Activated CD4-positive, CD25-positive, alpha-beta regulatory T cell treated with anti-CD3 and anti-CD28 coated beads, Interleukin-2, amount 50 U/mL, for 24 hours (primary cell): ENCODE data around the gene RFX4.
"Not testable (repeated sequence)": the region's sequence is repeated elsewhere in the genome, so short reads cannot be mapped to it uniquely, and the experiment has no call there.

ENCODE experiments used
- ATAC-seq, 2 donors: fragments of 150-1000 bp; cut with Tn5 transposase; one replicate each; pipeline ENCODE4 v1.10.0; 2021; ENCODE audit warnings: mild to moderate bottlenecking in 1 of 2, moderate library complexity in 1 of 2

Gene RFX4

DNA sequence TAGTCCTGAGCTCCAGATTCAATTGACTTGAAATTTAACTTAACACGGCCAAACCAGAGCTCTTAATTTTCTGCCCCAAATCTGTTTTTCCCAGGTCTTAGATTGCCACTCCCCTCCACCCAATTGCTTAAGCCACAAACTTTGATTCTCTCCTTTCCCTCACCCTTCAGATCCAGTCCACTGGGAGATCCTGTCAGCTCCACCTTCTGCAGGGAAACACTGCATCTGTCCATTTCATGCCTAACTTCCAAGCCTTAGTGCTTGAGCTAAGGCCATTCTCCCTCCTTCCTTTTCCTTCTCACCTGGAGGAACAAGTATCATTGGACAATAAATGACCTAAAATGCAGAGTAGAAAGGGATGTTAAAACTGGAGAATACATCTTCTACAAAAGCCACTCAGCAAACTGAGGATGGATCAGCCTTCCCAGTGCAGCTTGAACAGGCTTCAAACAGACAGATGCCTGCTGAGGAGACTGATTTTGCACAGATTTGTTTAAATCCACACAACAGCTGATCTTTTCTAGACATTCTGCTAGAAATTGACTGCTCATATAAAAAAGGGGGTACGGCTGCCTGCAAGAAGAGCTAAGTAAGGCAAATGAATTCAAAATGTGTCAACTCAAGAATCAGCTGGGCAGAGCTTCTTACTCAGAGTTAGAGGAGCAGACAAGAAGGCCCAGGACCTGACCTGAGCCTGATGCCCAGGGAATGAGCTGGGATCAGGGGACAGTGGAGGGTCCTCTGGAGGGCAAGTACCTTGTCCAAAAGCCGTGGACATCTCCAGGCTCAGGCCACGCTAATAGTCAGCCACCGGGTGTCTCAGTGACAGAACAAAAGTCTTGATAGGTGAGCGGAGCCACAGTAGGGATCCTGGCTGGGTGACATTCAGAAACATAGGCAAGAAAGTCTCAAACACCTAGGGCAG, 110.4 kb downstream of the RFX4 start:
- no peak for ATAC-seq

DNA sequence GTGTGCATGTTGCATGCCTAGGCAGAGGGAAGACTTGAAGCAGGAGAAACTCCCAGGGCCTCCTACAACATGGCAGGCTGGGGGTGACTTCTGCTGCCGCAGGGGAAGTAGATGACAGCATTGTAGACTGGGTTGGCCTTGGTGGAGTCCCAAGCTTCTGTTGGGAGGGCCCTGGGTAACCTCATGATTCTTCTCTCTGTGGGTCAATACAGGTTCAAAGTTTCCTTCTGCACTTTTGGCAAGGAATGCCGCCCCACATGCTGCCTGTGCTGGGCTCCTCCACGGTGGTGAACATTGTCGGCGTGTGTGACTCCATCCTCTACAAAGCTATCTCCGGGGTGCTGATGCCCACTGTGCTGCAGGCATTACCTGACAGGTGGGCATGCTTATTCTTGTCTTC, 113.3 kb downstream of the RFX4 start:
- ATAC-seq: no peak

DNA sequence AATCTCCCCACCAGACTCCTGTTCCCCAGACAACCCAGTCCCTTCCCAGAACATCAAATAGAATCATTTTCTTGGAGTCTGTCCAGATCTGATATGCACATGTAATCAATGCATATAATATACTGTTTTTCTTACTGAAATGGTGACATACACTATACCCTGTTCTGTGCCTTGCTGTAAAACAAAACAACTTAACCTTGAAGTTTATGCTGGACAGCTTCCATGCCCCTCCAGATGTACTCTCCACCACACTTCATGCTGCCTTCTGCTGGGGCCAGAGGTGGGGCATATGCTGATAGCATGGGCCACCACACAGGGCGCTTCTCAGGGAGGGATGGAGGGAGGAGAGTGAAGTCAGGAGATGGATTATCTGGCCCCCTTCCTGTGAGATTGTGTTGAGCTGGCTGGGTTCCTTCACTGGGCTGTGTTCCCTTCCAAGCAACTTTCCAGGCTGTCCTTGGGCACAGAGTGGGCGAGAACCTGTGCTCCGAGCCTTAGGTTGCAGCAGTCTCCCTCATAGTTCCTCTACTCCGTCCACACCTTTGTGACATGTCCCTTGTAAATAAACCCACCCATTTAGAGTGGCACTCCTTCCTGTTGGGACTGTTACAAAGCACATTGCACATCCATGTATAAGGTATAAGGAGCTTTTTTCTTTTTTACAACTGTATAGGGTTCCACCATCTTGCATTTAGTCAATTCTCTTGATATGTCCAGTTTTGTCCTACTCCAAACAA, 114.0 kb downstream of the RFX4 start:
- no peak for ATAC-seq

GRCh38 chr12:106704081-106704480, 121.3 kb downstream of the RFX4 start:
- no peak for ATAC-seq

DNA sequence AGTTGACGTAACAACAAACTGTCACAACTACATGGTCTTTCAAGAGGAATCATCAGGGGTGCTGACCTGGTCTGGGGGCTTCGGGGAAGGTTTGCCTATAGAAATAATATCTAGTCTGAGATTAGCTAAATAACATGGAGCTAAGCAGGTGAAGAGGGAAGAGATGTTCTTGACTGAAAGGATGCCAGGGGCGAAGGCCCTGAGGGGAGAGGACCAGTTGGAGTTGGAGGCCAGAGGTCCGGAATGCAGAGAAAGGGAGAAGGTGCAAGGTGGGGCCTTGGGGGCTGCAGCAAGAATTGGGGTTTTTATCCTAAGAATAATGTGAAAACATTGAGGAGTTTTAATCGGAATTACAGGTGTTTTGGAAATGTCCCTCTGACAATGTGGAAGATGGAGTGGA, 123.2 kb downstream of the RFX4 start:
- ATAC-seq: no peak

DNA sequence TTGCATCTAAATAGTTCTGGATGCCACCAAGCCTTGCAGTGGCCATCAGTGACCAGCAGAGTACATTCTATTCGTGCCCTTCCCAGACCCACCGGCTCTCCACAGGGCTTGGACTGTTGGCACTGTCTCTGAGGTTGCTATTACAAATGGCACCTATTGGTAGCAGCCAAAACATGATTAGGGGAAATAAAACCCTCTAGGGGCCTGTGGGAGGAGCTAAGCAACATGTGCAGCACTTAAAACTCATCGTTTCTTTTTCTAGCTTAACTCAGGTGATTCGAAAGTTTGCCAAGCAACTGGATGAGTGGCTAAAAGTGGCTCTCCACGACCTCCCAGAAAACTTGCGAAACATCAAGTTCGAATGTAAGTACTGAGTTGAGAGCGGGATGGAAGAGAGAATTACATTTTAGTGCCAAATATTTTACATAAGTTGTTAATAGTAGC, 126.3 kb downstream of the RFX4 start:
- no peak for ATAC-seq

- no peak for ATAC-seq
Observed at GRCh38 chr12:106710143-106710893, 127.5 kb downstream of the RFX4 start.

GRCh38 chr12:106711316-106711715, 128.5 kb downstream of the RFX4 start:
- no peak for ATAC-seq

- ATAC-seq: no peak
Observed at GRCh38 chr12:106712768-106713167, 130.0 kb downstream of the RFX4 start.

DNA sequence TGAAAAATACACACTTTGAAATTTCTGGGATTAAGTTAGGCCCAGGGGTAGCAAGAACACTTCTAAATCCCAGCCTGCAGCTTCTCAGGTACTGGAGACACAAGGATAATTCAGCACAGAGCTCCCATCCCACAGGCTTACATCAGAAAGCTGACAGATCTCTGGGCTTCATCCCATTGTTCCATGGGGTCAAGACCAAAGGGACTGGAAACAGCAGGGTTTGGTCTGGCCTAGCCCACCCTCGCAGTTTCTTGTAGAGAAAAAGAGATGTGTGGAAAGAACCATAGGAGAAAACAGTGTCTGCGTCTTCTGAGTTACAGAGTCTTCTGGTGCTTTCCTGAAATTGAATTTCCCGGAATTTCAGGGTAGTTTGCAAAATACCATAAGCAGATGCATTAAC, 132.1 kb downstream of the RFX4 start:
- no peak for ATAC-seq

DNA sequence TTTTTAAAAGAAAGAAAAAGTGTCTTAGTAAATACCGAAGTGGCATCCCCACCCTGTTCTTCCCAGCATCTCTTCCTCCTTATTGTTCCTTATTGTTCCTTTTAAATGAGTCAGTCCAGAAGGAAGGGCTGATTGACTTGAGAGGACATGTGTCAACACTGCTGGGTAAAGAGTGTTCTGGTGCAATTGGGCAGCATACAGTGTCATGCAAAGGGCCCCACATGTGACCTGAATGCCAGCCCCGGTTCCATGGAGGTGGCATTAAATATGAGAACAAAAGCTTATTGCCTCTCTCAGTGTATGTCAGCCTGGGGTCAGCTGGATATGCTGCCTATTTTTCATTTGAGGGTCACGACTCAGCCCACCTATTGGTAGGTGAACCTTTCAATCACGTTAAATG, 132.8 kb downstream of the RFX4 start:
- no peak for ATAC-seq

- ATAC-seq: no peak
Observed at GRCh38 chr12:106717673-106718072, 134.9 kb downstream of the RFX4 start.

DNA sequence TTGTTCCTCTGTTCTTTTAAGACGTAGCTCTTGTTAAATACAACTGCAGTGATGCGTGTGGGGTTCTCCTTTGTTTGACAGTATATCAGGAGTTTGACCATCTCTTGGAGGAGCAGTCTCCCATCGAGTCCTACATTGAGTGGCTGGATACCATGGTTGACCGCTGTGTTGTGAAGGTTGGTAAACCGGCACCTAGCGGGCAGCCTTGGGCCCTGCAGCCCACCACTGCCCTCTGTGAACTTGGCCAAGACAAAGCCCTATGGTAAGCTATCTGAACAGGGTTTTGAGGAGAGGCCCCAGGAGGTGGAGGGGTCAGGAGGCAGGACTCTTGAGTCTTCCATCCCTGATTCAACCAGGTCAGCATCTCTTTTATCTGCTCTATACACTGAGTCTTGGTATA, 137.1 kb downstream of the RFX4 start:
- ATAC-seq: no peak

DNA sequence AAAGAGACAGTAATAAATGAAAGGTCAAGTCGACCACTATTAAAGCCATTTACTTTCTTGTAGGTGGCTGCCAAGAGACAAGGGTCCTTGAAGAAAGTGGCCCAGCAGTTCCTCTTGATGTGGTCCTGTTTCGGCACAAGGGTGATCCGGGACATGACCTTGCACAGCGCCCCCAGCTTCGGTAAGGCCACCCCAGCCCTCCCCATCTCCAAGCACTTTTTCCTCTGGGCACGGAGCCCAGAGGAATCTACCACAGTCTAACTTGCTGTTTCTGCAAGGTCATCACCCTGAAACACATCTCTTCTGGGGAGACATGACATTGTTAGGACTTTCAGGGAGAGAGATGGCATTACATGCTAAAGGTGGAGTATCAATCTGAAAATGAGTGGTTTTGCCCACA, 137.9 kb downstream of the RFX4 start:
- no peak for ATAC-seq

GRCh38 chr12:106721915-106722314, 139.1 kb downstream of the RFX4 start:
- no peak for ATAC-seq

DNA sequence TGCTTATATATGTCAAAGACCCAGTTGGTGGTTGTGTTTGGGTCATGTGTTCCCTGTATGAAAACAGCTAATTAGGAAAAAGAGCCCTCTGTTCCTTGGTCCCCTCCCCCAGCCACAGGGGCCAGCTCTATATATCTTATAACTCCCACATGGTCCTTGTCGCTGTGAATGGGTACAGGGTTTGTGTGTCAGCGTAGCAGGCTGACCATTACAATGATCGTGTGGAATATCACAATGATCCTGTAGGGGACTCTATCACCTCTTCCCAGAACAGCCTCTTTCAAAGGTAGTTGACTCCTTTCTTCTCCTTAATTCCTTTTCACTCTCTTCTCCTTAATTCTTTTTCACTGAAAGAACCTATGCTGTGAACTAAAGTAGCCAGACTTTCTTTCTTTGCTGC, 140.0 kb downstream of the RFX4 start:
- no peak for ATAC-seq

GRCh38 chr12:106723416-106723815, 140.6 kb downstream of the RFX4 start:
- ATAC-seq: no peak

DNA sequence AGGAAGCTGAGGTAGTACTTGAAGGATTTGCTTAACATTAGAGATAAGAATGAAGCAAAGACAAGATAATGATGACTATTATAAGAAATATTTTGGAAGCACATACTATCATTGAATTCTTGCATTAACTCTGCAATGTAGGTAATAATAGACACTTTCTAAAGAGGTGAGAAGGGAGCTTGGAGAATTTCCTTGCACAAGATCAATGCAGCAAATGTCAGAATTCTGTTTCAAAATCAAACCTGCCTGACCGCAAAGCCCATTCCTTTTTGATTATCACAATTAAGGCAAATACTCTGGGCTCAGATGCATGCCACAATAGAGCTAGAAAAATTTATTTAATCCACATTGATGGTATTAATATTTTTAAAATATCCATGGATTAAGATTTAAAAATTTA, 141.3 kb downstream of the RFX4 start:
- ATAC-seq: no peak

DNA sequence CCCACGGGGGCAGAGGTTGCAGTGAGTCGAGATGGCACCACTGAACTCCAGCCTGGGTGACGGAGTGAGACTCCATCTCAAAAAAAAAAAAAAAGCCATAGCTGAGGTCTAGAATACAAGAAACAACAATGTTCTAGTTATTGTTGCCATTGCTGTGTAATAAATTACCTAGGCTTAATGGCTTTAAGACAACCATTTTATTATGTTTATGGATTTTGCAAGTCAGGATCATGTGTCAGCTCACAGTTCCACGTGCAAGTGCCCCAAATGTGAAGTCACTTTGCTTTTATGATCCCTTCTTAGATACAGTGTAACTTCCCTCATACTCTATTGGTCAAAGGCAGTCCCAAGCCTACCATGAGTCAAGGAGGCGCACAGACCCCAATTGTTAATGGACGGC, 142.1 kb downstream of the RFX4 start:
- ATAC-seq: no peak

- ATAC-seq: not testable (repeated sequence)
Observed at GRCh38 chr12:106726603-106727202, 143.9 kb downstream of the RFX4 start.

- ATAC-seq: no peak
Observed at GRCh38 chr12:106729611-106730010, 146.8 kb downstream of the RFX4 start.

- ATAC-seq: no peak
Observed at GRCh38 chr12:106732890-106733289, 150.1 kb downstream of the RFX4 start.

- ATAC-seq: no peak
Observed at GRCh38 chr12:106733660-106734059, 150.9 kb downstream of the RFX4 start.
